ENCODE results near the gene TNS3. TPM values are rescaled to one million over a fixed set of nuclear protein-coding genes. Genes with fewer than 3 reads are reported as not detected.
"Not testable (repeated sequence)": the region's sequence is repeated elsewhere in the genome, so short reads cannot be mapped to it uniquely, and the experiment has no call there.

TNS3 gene
- total and polyA plus RNA-seq, 4 experiments from 2014 or later: 0.11 to 3.2 (median 1.3) TPM; not detected in 1

GRCh38 chr7:47470567-47471357, 111.1 kb downstream of the TNS3 start:
- DNase-seq: no peak
- H3K36me3 Mint-ChIP-seq: no peaks in the 10 kb centered on the region
- POLR2A ChIA-PET (ENCODE audit: partially characterized antibody): no interaction called here
- no peak overlapping the region for H3K4me3 Mint-ChIP-seq
- CTCF ChIA-PET (ENCODE audit: partially characterized antibody): no interaction called here
- H3K4me1 ChIP-seq (ENCODE audit: insufficient read depth, low read length): no peaks in the 10 kb centered on the region
- H3K9me3 ChIP-seq (ENCODE audit: control insufficient read depth in 1 of 2, low read length in 2 of 2): no peaks in the 10 kb centered on the region
- no peaks in the 10 kb centered on the region for H3K27me3 ChIP-seq (ENCODE audit: insufficient read depth, low read length)
- no peak overlapping the region for H3K27ac ChIP-seq (ENCODE audit: low read depth, low read length)
- H3K27ac Mint-ChIP-seq: no peak overlapping the region
- H3K9me3 Mint-ChIP-seq: no peaks in the 10 kb centered on the region
- no peaks in the 10 kb centered on the region for H3K4me1 Mint-ChIP-seq
- H3K36me3 ChIP-seq (ENCODE audit: insufficient read depth, low read length): no peaks in the 10 kb centered on the region
- no peaks in the 10 kb centered on the region for H3K27me3 Mint-ChIP-seq
- H3K4me3 ChIP-seq (ENCODE audit: low read length in 2 of 2): no peak overlapping the region
- intact Hi-C loops (cut with micrococcal nuclease): no loop called here

DNA sequence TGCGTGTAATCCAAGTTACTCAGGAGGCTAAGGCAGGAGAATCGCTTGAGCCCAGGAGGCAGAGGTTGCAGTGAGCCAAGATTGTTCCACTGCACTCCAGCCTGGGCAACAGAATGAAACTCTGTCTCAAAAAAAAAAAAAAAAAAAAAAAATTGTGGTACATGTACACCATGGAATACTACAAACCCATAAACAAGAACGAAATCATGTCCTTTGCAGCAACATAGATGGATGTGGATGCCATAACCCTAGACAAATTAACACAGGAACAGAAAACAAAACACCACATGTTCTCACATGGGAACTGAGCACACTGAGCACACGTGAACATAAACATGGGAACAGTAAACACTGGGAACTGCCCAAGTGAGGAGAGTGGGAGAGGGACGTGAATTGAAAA, 112.1 kb downstream of the TNS3 start:
- H3K36me3 Mint-ChIP-seq; H3K4me3 ChIP-seq (ENCODE audit: low read length in 2 of 2); POLR2A ChIA-PET (ENCODE audit: partially characterized antibody); H3K9me3 ChIP-seq (ENCODE audit: control insufficient read depth in 1 of 2, low read length in 2 of 2); intact Hi-C loops (cut with micrococcal nuclease); H3K4me1 ChIP-seq (ENCODE audit: insufficient read depth, low read length); H3K4me1 Mint-ChIP-seq; DNase-seq; H3K27me3 Mint-ChIP-seq; H3K27ac Mint-ChIP-seq; CTCF ChIA-PET (ENCODE audit: partially characterized antibody); H3K4me3 Mint-ChIP-seq; H3K27ac ChIP-seq (ENCODE audit: low read depth, low read length); H3K27me3 ChIP-seq (ENCODE audit: insufficient read depth, low read length); H3K9me3 Mint-ChIP-seq; H3K36me3 ChIP-seq (ENCODE audit: insufficient read depth, low read length): not testable (repeated sequence)

DNA sequence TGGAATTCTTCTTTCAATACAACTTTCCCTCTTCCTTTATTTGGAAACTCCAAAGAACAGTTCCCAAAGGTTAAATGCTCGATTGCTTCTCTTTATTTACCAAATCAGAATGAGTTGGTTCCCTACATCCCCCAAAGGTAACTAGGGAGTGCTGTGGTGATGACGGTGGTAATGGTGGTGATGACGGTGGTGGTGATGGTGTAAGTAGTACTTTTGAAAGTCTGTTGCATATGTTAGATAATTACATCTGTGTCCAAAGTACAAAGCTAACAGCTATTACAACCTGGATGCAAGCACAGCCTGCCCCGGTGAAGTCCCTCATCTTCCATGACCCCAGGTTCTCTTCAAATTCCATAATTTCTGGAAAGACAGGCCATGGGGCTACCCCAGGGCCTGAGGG, 115.1 kb downstream of the TNS3 start:
- H3K36me3 ChIP-seq (ENCODE audit: insufficient read depth, low read length): no peaks in the 10 kb centered on the region
- ChIA-PET CTCF (ENCODE audit: partially characterized antibody) (no interaction called here), POLR2A (ENCODE audit: partially characterized antibody) (no interaction called here)
- no peaks in the 10 kb centered on the region for H3K9me3 ChIP-seq (ENCODE audit: control insufficient read depth in 1 of 2, low read length in 2 of 2)
- H3K4me3 ChIP-seq (ENCODE audit: low read length in 2 of 2): no peak overlapping the region
- H3K27me3 Mint-ChIP-seq: no peaks in the 10 kb centered on the region
- DNase-seq: no peak
- H3K4me1 ChIP-seq (ENCODE audit: insufficient read depth, low read length): no peaks in the 10 kb centered on the region
- no peak overlapping the region for H3K27ac Mint-ChIP-seq
- no peaks in the 10 kb centered on the region for H3K4me1 Mint-ChIP-seq
- H3K27ac ChIP-seq (ENCODE audit: low read depth, low read length): no peak overlapping the region
- H3K27me3 ChIP-seq (ENCODE audit: insufficient read depth, low read length): no peaks in the 10 kb centered on the region
- no peak overlapping the region for H3K4me3 Mint-ChIP-seq
- no peaks in the 10 kb centered on the region for H3K36me3 Mint-ChIP-seq
- intact Hi-C loops (cut with micrococcal nuclease): no loop called here
- H3K9me3 Mint-ChIP-seq: no peaks in the 10 kb centered on the region

DNA sequence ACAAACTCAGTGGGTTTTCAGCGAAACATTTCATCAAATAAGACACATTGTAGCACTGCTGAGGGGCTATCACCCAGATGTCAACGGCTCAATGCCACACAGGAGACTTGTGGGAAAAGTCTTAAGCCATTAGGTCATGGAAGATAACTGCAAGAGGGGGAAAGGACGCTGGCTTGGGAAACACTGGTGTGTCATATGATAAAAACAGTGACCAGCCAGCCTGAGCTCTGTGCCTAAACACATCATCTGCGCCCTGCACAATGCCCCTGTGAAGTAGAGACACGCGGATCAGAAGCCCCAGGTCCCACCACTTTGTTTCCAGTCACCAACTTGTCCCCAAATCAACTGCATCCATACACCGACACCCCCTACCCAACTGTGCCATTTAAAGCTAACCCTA, 116.7 kb downstream of the TNS3 start:
- CTCF ChIA-PET (ENCODE audit: partially characterized antibody): no interaction called here
- Histone ChIP-seq H3K27ac (ENCODE audit: low read depth, low read length) (no peak overlapping the region), H3K4me1 (ENCODE audit: insufficient read depth, low read length) (no peaks in the 10 kb centered on the region), H3K27me3 (ENCODE audit: insufficient read depth, low read length) (no peaks in the 10 kb centered on the region), H3K4me3 (ENCODE audit: low read length in 2 of 2) (no peak overlapping the region), H3K9me3 (ENCODE audit: control insufficient read depth in 1 of 2, low read length in 2 of 2) (no peaks in the 10 kb centered on the region), H3K36me3 (ENCODE audit: insufficient read depth, low read length) (no peaks in the 10 kb centered on the region)
- Mint-ChIP-seq H3K9me3 (no peaks in the 10 kb centered on the region), H3K27ac (no peak overlapping the region), H3K27me3 (no peaks in the 10 kb centered on the region), H3K4me1 (no peaks in the 10 kb centered on the region), H3K36me3 (no peaks in the 10 kb centered on the region), H3K4me3 (no peak overlapping the region)
- POLR2A ChIA-PET (ENCODE audit: partially characterized antibody): no interaction called here
- DNase-seq: no peak
- intact Hi-C loops (cut with micrococcal nuclease): no loop called here

DNA sequence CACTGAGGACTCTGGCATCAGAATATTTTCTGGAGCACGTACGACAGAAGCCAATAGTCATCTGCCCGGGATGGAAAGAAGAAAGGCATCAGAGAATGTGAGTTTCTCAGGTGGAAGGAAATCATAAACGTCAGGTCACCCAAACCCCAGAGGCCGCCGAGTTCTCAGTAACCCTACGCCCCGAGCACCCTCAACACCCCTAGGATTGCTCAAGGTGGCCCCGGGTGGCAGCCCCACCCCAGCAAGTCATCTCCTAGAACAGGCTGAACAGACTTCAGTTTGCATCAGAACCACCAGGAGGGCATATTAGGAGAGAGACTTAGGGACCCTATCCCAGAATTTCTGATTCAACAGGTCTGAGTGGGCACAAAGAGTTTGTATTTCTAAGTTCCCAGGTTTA, 117.6 kb downstream of the TNS3 start:
- H3K4me3 ChIP-seq (ENCODE audit: low read length in 2 of 2): no peak overlapping the region
- H3K4me3 Mint-ChIP-seq: no peak overlapping the region
- H3K4me1 Mint-ChIP-seq: no peaks in the 10 kb centered on the region
- H3K9me3 Mint-ChIP-seq: no peaks in the 10 kb centered on the region
- no peaks in the 10 kb centered on the region for H3K27me3 Mint-ChIP-seq
- intact Hi-C loops (cut with micrococcal nuclease): no loop called here
- no peaks in the 10 kb centered on the region for H3K36me3 ChIP-seq (ENCODE audit: insufficient read depth, low read length)
- ChIA-PET CTCF (ENCODE audit: partially characterized antibody) (no interaction called here), POLR2A (ENCODE audit: partially characterized antibody) (no interaction called here)
- H3K36me3 Mint-ChIP-seq: no peaks in the 10 kb centered on the region
- H3K27me3 ChIP-seq (ENCODE audit: insufficient read depth, low read length): no peaks in the 10 kb centered on the region
- DNase-seq: no peak
- no peaks in the 10 kb centered on the region for H3K4me1 ChIP-seq (ENCODE audit: insufficient read depth, low read length)
- H3K9me3 ChIP-seq (ENCODE audit: control insufficient read depth in 1 of 2, low read length in 2 of 2): no peaks in the 10 kb centered on the region
- no peak overlapping the region for H3K27ac Mint-ChIP-seq
- H3K27ac ChIP-seq (ENCODE audit: low read depth, low read length): no peak overlapping the region

DNA sequence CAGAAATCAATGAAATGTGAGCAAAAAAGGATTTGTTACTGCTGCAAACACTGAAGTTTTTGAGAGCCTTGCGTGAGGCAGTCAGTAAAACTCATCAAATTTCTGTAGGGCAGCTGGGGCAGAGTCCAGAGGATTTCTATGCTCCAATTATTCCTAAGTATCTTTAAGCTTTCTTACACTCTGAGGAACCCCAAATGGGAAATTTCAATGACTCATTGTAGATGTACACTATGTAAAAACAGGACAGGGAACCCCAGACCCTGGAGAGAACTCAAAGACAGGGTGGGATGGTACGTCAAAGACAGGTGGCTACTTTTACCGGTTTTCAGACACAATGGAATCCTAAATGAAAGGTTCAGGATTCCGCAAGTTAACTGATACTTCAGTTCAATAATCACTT, 120.2 kb downstream of the TNS3 start:
- Mint-ChIP-seq H3K36me3 (no peaks in the 10 kb centered on the region), H3K9me3 (no peaks in the 10 kb centered on the region), H3K27ac (no peak overlapping the region), H3K4me3 (no peak overlapping the region), H3K27me3 (peaks cover 0 to 1% of the 10 kb centered on the region in 2 donors), H3K4me1 (no peaks in the 10 kb centered on the region)
- intact Hi-C loops (cut with micrococcal nuclease): no loop called here
- ChIA-PET CTCF (ENCODE audit: partially characterized antibody) (no interaction called here), POLR2A (ENCODE audit: partially characterized antibody) (no interaction called here)
- Histone ChIP-seq H3K36me3 (ENCODE audit: insufficient read depth, low read length) (no peaks in the 10 kb centered on the region), H3K4me1 (ENCODE audit: insufficient read depth, low read length) (no peaks in the 10 kb centered on the region), H3K27me3 (ENCODE audit: insufficient read depth, low read length) (no peaks in the 10 kb centered on the region), H3K9me3 (ENCODE audit: control insufficient read depth in 1 of 2, low read length in 2 of 2) (no peaks in the 10 kb centered on the region), H3K4me3 (ENCODE audit: low read length in 2 of 2) (no peak overlapping the region), H3K27ac (ENCODE audit: low read depth, low read length) (no peak overlapping the region)
- DNase-seq: no peak

GRCh38 chr7:47461161-47461560, 120.8 kb downstream of the TNS3 start:
- DNase-seq: no peak
- Histone ChIP-seq H3K4me1 (ENCODE audit: insufficient read depth, low read length) (no peaks in the 10 kb centered on the region), H3K4me3 (ENCODE audit: low read length in 2 of 2) (no peak overlapping the region), H3K27ac (ENCODE audit: low read depth, low read length) (no peak overlapping the region), H3K36me3 (ENCODE audit: insufficient read depth, low read length) (no peaks in the 10 kb centered on the region), H3K27me3 (ENCODE audit: insufficient read depth, low read length) (no peaks in the 10 kb centered on the region), H3K9me3 (ENCODE audit: control insufficient read depth in 1 of 2, low read length in 2 of 2) (no peaks in the 10 kb centered on the region)
- peaks cover 0 to 1% of the 10 kb centered on the region in 2 donors for H3K27me3 Mint-ChIP-seq
- ChIA-PET POLR2A (ENCODE audit: partially characterized antibody) (no interaction called here), CTCF (ENCODE audit: partially characterized antibody) (no interaction called here)
- no peaks in the 10 kb centered on the region for H3K4me1 Mint-ChIP-seq
- no peak overlapping the region for H3K4me3 Mint-ChIP-seq
- intact Hi-C loops (cut with micrococcal nuclease): no loop called here
- no peaks in the 10 kb centered on the region for H3K36me3 Mint-ChIP-seq
- no peaks in the 10 kb centered on the region for H3K9me3 Mint-ChIP-seq
- no peak overlapping the region for H3K27ac Mint-ChIP-seq

Data from CD4-positive, alpha-beta memory T cell (primary cell).